Right renal cortex interstitium (tissue), 3 donors: ENCODE results near the gene TPSB2. TPM values are rescaled to one million over a fixed set of nuclear protein-coding genes. Genes with fewer than 3 reads are reported as not detected.
"Not testable (repeated sequence)": the region's sequence is repeated elsewhere in the genome, so short reads cannot be mapped to it uniquely, and the experiment has no call there.

Experiments
- DNase-seq, 3 donors: peaks; one replicate each; pipeline ENCODE4 v3.0.0-alpha.2; 2013; ENCODE audit warnings: low read depth in 3 of 3, low spot score in 2 of 3
- polyA plus RNA-seq, 3 donors: library from polyadenylated mRNA; unstranded; fragments of 120-200 nt; gene quantifications; one replicate each; pipeline ENCODE4 v1.2.1, GENCODE V29; 2013; ENCODE audit not compliant: insufficient read length in 3 of 3

Gene TPSB2
- polyA plus RNA-seq = under 1 TPM in 1 of 3 donors, not detected in 2; 0.15 TPM

DNA sequence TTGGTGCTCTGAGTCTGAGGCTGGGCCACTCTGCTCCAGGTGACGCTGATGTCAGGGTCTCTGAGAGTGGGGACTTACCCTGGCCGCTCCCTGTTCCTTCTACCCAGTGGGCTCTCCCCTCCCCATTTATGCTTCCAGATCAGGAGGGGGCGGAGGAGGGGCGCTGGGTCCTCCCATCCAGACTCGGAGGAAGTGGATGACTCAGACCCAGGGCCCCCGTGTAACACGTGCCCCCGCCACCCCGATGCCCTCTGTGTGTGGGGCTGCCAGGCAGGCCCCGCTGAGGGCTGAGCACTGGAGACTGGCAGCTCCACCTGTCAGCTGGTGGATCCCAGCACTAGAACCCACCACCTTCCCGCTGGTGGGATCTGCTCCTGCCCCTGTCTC lies at the start of gene TPSB2:
TPSB2 (minus strand) TSS at position 101 of the 387 bp plus-strand sequence. CDS start 233 bp downstream, outside the sequence.
- not testable (repeated sequence) for DNase-seq

DNA sequence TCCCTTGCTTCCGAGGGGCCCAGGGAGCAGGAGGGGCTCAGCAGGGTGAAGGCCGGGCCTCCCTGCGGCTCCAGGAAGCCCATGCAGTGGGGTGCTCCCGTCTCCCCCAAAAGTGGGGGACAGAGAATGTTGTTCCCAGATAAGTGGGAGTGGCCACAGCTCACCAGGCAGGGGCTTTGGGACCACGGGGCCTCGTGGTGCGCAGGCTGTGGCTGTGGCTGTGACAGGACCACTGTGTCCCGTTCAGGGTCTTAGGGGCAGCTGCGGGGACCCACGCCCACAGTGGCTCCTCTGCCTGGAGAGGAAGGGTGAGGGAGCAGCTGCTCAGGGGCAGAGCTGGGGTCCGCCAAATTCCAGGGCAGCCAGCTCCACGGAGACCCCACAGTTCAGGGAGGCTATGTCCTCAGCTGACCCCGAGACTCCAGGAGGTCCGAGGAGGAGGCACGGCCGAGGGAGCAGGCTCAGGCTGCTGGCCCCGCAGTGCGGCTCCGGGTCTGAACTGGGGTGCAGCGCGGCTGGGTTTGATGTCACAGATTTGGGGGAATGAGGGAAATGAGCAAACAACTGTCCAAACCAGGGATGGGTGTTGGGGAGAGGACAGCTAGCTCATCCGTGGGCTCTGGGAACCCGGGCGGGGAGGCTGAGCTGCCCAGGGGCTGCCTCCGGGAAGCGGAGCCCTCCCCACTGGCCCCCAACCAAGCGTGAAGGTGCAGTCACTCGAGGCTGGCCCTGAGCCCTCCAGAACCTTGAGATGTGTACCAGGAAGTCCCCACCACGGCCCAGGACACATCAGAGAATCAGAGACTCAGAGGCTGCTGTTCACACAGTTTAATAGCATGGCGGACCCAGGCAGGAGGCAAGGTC lies 49.3 kb upstream of the TPSB2 start:
- DNase-seq = no peak

DNA sequence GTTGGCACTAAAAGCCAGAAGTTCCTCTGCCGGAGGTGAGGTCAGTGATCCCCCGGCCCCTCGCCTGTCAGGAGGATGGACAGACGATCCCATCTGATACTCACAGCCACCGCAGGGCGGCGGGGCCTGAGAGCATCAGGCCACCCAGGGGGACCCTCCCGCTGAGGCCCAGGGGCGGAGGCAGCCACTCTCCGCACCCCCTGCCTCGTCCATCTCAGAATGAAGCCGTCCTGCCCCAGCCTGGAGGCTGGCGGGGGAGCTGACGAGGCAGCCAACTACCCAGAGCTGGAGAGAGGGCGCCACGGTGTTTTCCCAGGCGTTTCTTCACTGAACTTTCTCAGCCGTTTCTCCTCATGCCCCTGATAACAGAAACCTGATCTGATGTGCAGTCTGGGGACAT lies 48.5 kb upstream of the TPSB2 start:
- DNase-seq = no peak

DNA sequence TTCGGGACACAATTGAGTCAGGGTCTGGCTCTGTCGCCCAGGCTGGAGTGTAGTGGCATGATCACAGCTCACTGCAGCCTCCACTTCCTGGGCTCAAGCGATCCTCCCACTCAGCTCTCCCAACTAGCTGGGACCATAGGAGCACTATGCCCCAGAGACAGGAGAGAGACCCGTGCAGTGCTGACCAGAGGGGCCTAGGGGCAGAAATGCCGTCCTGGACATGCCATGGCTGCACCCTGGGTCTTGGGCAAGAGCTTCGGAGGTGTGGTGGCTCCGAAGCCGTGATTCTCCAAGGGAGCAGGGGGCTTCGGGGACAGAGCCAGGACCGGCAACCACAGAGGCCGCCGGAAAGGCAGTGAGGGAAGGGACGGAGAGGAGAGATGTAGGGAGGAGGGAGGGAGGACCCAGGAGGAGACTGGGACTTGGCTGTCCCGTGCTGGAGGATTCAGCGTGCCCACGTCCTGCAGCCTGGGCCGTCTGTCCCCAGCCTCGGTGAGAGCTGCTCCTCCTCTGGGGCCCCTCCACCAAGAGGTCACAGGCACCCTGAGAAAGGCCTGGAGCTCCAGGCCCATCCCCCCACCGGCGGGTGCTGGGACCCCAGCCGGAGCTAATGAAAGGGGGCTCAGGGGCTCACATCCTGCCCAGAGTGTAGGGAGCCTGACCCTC lies 47.8 kb upstream of the TPSB2 start:
- DNase-seq = no peak

DNA sequence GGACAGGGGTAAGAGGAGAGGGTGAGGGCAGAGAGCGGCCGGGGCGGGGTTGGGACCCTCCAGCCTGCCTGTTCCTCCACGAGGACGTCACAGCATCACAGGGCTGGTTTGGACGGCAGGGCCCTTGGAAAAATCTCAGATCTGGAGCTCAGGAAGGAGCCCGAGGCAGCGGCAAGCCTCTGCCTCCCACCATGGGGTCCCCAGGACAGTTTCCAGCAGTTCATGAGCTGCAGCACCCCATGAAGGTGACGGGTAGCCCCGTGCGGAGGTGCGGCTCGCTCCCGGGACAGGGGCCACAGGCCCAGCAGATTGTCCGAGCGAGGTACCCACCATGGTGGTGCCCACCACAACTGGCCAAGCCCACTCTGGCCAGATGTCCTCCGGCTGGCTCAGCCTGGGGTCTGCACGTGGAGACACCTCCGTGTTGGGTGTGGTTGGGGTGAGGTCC lies 47.2 kb upstream of the TPSB2 start:
- no peak for DNase-seq

DNA sequence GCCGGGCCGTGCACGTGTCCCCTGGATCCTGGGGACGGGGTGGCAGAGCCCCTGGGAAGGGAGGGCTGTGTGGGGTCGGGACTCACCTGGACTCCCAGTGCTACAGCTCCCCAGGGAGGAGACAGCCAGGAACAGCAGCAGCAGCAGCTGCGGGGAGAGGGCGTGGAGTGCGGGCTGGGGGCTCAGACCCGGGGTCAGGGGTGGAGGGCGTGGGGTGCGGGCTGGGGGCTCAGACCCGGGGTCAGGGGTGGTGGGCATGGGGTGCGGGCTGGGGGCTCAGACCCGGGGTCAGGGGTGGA lies 46.5 kb upstream of the TPSB2 start:
- DNase-seq = no peak

DNA sequence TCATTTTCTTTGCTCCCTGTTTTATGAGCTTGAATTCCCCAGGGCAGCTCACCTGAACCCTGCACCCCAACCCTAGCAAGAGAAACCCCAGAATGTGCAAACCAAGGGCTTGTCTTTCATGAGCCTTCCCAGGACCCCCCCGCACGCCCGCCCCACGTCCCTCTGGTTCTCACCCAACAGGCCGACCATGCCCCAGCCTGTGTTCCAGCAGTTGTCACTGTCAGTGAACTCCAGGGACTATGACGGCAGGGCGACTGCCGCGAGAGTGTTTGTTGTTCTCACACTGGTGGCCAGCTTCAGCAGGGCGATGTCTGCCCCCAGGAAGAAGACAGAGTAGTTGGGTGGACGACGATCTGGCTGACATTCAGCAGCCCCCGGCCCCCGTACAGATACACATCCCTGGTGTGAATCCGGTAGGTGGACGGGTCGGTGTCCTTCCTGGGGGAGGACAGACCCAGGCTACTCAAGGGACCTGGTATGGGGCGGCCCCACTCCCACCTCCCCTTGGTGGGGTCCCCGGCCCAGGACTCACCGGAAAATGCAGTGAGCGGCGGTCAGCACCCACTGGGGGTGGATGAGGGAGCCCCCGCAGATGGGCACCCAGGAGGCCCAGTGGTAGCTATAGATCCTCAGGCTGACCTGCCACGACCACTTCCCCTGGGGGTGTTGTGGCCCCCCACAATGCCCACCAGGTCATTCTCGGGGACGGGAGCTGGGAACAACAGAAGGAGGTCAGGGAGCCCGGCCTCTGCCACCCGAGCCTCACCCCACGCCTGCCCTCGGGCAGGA lies 46.0 kb upstream of the TPSB2 start:
- no peak for DNase-seq

DNA sequence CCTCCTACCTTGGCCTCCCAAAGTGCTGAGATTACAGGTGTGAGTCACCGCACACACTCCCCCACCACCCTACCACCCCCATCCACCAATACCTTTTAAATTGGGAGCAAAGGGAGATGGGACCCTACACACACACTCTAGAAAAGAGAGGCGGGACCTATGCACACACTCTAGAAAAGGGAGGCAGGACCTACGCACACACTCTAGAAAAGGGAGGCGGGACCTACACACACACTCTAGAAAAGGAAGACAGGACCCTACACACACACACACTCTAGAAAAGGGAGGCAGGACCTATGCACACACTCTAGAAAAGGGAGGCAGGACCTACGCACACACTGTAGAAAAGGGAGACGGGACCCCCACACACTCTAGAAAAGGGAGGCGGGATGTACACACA lies 44.8 kb upstream of the TPSB2 start:
- no peak for DNase-seq

DNA sequence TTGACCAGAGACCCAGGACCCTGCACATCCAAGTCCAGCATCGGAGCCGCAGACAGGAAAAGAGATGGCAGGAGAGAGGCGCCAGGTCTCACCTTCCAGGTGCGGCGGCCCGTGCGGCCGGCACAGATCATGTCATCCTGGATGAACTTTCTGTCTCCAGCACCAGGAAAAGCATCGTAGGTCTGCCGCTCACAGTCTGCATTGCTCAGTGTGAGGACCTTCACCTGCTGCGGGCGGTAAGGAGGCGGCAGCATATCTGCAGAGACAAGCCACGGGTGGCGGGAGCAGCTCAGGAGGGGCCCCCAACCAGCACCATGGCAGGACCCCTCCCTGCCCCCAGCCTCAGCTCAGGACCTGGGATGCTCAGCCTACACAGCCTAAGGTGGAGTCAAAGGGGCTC lies 43.8 kb upstream of the TPSB2 start:
- no peak for DNase-seq

DNA sequence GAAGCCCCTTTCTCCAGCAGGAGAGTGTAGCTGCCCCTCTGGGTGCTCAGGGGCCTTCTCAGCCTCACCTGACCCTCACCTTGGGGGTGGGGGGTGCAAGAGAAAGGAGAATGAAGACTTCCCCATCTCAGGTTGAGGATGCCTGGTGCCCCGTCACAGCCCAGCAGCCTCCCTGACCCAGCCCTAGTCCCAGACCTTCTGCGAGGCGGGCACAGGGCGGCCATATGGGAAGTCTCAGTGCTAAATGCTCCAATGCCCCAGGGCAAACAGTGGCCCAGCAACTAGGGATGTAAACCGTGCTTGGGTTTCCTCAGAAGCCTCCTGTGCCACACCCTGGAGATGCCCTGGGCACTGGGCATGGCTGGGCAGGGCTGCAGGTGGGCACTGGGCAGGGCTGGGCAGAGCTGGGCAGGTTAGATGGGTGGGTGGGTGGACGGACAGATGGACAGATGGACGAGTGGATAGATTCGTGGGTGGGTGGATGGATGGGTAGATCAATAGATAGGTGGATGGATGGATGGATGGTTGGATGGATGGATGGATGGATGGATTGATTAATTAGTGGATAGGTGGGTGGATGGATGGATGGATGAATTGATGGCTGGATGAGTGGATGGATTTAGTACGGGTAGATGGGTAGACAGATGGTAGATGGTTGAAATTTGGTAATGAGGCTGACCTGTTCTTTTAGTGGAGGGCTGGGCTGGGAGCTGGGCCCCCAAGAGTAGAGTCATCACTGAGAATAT lies 42.6 kb upstream of the TPSB2 start:
- DNase-seq = no peak

DNA sequence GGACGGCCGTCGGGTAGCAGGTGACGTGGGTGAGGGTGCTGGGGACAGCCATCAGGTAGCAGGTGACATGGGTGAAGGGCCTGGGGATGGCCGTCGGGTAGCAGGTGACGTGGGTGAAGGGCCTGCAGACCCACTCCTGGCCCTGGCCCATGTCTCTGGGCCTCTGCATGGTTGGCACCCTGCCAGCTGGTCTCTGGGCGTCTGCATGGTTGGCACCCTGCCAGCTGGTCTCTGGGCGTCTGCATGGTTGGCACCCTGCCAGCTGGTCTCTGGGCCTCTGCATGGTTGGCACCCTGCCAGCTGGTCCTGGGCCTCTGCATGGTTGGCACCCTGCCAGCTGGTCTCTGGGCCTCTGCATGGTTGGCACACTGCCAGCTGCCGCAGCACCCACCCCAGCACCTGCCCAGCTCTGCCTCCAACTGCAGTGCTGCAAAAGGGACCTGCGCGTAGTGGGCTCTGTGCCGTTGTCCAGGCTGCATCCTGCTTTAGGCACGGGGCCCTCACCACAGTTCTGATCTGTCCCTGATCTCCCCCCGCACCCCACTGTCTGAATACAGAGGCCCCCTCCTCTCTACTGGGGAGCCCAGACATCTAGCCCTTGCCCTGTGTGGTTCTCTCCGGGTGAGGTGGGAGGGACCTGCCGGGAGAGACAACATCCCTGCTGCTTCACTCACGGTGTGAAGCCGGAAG lies 41.9 kb upstream of the TPSB2 start:
- not testable (repeated sequence) for DNase-seq

DNA sequence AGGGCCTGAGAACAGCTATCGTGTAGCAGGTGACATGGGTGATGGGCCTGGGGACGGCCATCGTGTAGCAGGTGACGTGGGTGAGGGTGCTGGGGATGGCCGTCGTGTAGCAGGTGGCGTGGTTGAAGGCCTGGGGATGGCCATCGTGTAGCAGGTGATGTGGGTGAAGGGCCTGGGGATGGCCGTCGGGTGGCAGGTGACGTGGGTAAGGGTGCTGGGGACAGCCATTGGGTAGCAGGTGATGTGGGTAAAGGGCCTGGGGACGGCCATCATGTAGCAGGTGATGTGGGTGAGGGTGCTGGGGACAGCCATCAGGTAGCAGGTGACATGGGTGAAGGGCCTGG lies 41.4 kb upstream of the TPSB2 start:
- no peak for DNase-seq

DNA sequence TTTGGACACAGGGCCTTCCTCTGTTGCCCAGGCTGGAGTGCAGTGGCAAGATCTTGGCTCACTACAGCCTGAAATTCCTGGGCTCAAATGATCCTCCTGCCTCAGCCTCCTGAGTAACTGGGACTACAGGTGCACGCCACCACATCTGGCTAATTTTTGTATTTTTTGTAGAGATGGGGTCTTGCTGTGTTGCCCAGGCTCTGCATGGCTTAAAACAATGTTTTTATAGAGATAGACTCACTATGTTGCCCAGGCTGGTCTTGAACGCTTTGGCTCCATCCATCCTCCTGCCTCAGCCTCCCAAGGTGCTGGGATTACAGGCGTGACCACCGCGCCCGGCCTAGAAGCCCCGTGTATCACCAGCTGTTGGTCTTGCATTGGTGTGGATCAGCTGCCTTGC lies 39.4 kb upstream of the TPSB2 start:
- not testable (repeated sequence) for DNase-seq

DNA sequence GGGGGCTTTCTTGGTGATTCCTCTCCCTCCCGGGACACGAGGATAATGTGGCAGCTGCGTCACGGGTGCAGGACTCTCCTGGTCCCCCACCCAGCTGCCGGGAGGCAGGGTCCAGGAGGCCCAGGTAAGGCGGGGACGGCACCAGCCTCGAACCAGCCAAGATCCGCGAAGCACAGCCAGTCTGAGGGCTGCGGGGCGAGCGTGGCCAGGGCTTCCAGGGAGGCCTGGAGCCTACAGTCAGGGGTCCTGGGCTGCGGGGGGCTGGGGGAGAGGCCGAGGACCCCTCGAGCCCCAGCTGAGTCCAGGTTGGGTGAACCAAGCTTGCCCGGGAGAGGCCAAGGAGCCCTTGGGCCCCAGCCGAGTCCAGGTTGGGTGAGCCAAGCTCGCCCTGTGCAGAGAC lies 35.8 kb upstream of the TPSB2 start:
- no peak for DNase-seq

DNA sequence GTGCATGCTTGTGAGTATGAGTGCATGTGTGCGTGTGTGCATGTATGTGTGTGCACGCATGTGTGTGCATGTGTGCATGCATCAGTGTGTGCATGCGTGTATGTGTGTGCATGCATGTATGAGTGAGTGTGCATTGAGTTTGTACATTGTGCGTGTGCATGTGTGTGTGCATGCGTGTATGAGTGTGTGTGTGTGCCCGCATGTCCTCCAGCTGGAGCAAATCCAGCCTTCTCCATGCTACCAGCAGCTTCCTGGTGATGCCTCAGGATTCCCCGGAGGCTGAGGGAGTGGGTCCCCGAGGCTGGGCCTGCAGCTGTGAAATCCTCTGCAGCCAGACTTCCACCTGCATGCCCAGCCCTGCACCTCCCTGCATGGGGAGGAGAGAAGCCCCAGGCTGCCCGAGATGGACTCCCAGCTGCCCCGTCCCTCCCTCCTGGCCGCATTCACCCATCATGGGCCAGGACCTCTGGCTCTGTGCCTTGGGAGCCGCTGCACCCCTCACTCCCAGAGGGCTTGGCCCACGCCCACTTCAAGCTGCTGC lies 35.2 kb upstream of the TPSB2 start:
- DNase-seq = no peak

DNA sequence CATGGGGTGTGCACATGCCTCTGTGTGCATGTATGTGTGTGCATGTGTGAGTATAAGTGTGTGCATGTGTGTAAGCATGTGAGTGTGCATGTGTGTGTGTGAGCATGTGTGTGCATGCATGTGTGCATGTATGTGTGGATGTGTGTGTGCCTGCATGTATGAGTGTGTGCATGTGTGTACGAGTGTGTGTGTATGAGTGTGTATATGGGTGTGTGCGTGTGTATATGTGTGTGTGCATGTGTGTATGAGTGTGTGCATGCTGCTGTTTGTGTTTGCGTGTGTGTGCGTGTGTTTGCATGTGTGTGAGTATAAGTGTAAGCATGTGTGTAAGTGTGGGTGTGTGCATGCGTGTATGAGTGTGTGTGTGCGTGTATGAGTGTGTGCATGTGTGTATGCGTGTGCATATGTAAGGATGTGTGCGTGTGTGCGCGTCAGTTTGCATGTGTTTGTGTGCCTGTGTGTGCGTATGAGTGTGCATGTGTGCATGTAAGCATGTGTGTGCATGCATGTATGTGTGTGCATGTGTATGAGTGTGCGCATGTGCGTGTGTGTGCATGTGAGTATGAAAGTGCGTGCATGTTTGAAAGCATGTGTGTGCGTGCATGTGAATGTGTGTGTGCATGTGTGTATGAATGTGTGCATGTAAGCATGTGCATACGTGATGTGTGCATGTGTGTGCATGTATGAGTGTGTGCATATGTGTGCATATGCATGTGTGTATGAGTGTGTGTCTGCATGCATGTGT lies 34.5 kb upstream of the TPSB2 start:
- DNase-seq = no peak

DNA sequence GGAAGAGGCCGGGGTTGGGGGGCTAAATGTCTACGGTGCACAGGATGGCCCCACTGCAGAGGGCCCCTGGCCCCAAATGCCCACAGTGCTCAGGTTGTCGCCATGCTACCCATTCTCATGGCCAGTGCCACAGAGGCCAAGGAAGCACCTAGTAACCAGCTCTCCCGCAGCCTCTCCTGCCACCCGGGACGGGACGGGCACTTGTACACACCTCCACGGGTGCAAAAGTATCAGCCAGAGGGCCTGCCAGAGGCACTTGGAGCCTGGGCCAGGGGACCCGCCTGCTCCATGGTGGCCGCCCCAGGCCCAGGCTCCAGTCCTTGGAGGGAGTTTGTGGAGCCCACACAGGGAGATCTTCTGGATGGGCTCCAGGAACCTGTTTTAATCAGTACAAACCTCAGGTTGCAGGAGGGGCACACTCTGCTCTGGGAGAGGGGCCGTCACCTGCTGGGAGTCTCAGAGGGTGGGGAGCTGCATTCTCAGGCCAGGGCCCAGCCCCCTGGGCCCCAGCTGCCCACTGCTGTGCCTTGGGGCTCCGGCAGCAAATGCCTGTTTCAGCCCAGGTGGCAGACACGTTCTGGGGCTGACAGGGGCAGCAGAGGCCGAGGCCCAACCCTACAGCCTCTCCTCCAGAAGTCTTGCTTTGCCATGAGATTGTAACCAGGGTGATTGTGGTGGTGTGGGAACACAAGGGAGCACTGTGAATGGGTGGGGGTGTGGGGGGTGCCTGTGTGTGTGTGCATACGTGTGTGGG lies 33.8 kb upstream of the TPSB2 start:
- no peak for DNase-seq

DNA sequence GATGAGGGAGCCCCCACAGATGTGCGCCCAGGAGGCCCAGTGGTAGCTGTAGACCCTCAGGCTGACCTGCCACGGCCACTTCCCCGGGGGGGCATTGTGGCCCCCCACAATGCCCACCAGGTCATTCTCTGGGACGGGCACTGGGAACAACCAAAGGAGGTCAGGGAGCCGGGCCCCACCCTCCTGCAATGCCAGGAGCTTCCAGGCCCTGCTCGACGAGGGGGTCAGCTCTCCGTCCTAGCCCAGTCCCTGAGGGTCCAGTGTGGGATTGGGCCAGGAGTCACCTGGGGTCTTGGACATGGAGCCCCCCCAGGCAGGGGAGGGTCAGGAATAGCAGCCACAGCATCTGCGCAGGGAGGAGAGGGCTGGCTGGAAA lies 32.9 kb upstream of the TPSB2 start:
- DNase-seq = no peak
